ENCODE data around the gene NIM1K. TPM values are rescaled to one million over a fixed set of nuclear protein-coding genes. Genes with fewer than 3 reads are reported as not detected.

Gene NIM1K
- total and polyA plus RNA-seq, 2 donors (not counting 3 experiments of a cell fraction or from before 2014, with no cell fraction given) = 0.04 to 0.49 TPM

DNA sequence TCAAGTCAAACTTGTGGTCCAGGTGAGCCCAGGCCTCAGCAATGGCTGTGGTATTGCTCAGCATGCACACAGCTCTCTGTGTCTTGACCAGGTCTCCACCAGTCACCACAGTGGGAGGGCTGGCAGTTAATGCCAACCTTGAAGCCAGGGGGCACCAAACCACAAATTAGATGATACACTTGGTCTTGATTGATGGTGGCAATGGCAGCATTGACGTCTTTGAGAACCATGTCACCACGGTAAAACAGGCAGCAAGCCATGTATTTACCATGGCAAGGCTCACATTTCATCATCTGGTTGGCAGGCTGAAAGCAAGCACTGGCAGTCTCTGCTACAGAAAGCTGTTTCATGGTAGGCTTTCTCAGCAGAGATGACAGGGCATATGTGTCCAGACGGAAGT lies 40.0 kb downstream of the NIM1K start:
- Histone ChIP-seq H3K79me2 (ENCODE audit: control insufficient read depth, insufficient read depth, low read length) (no peaks in the 10 kb centered on the region), H2AFZ (ENCODE audit: low read depth, low read length) (no peak overlapping the region), H3K27me3 (ENCODE audit: control insufficient read depth in 2 of 2, insufficient read depth in 2 of 2, low read length in 2 of 2) (peaks cover 0 to 2% of the 10 kb centered on the region in 2 experiments), H3K4me1 (ENCODE audit: control insufficient read depth, extremely low read depth, insufficient read depth, low read length) (no peaks in the 10 kb centered on the region), H4K20me1 (replicated peaks; ENCODE audit: control insufficient read depth, extremely low read depth, insufficient read depth, low read length) (no peaks in the 10 kb centered on the region), H3K9me3 (replicated peaks; ENCODE audit: control insufficient read depth, insufficient read depth, low read length) (no peaks in the 10 kb centered on the region), H3K4me3 (replicated peaks in 1 of 3; ENCODE audit: insufficient read depth in 1 of 3, low read depth in 1 of 3, low read length in 3 of 3) (no peak overlapping the region), H3K9ac (replicated peaks; ENCODE audit: extremely low read depth, insufficient read depth, low read length) (no peak overlapping the region), H3K4me2 (ENCODE audit: insufficient read depth, low read length) (no peak overlapping the region), H3K36me3 (ENCODE audit: control insufficient read depth in 2 of 2, extremely low read depth in 1 of 2, insufficient read depth in 2 of 2, low read length in 2 of 2) (no peaks in the 10 kb centered on the region), H3K27ac (ENCODE audit: insufficient read depth, low read depth, low read length) (no peak overlapping the region), H3K9me1 (replicated peaks; ENCODE audit: control insufficient read depth, extremely low read depth, insufficient read depth, low read length) (no peaks in the 10 kb centered on the region)
- no peak for FAIRE-seq
- intact Hi-C loops (cut with micrococcal nuclease) = loop anchor here (1.0 to 2.0 kb wide), 2 partner anchors 157 to 251 kb away; partner anchors contain the start of gene TMEM267
- ChIA-PET CTCF (interaction anchor here (0.6 to 3.1 kb wide), 8 partner anchors 9 to 252 kb away, joined by 3 to 34 read pairs (median 4); partner anchors contain the start of gene TMEM267), POLR2A (no interaction called here)
- no peak for DNase-seq (ENCODE audit: low read depth, low spot score)
- dilution Hi-C loops (cut with MboI; ENCODE audit: extremely low pct_ligation_motif_present, low sequenced_read_pairs) = no loop called here
- BruUV-seq (replicated peaks) = no TSS peak
- TF ChIP-seq, protein P1, sequence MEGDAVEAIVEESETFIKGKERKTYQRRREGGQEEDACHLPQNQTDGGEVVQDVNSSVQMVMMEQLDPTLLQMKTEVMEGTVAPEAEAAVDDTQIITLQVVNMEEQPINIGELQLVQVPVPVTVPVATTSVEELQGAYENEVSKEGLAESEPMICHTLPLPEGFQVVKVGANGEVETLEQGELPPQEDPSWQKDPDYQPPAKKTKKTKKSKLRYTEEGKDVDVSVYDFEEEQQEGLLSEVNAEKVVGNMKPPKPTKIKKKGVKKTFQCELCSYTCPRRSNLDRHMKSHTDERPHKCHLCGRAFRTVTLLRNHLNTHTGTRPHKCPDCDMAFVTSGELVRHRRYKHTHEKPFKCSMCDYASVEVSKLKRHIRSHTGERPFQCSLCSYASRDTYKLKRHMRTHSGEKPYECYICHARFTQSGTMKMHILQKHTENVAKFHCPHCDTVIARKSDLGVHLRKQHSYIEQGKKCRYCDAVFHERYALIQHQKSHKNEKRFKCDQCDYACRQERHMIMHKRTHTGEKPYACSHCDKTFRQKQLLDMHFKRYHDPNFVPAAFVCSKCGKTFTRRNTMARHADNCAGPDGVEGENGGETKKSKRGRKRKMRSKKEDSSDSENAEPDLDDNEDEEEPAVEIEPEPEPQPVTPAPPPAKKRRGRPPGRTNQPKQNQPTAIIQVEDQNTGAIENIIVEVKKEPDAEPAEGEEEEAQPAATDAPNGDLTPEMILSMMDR (IDR thresholded peaks at IDR 0.05; ENCODE audit: extremely low read depth in 1 of 2, insufficient read depth in 1 of 2, low read depth in 1 of 2, low read length in 2 of 2) = peak in 1 of 2 donors; percentile 23
- TF ChIP-seq POLR2AphosphoS5 (IDR thresholded peaks at IDR 0.05; ENCODE audit: insufficient read depth, low read depth, low read length) = no peak

GRCh38 chr5:43232943-43233833 lies 41.2 kb downstream of the NIM1K start:
- FAIRE-seq = no peak

More at GRCh38 chr5:43232943-43233833, 41.2 kb downstream of the NIM1K start:
- Histone ChIP-seq H3K4me3 (replicated peaks in 1 of 3; ENCODE audit: insufficient read depth in 1 of 3, low read depth in 1 of 3, low read length in 3 of 3) (no peak overlapping the region), H3K4me2 (ENCODE audit: insufficient read depth, low read length) (no peak overlapping the region), H3K4me1 (ENCODE audit: control insufficient read depth, extremely low read depth, insufficient read depth, low read length) (no peaks in the 10 kb centered on the region), H2AFZ (ENCODE audit: low read depth, low read length) (no peak overlapping the region), H3K9ac (replicated peaks; ENCODE audit: extremely low read depth, insufficient read depth, low read length) (no peak overlapping the region), H3K9me1 (replicated peaks; ENCODE audit: control insufficient read depth, extremely low read depth, insufficient read depth, low read length) (no peaks in the 10 kb centered on the region), H3K79me2 (ENCODE audit: control insufficient read depth, insufficient read depth, low read length) (no peaks in the 10 kb centered on the region), H3K27me3 (ENCODE audit: control insufficient read depth in 2 of 2, insufficient read depth in 2 of 2, low read length in 2 of 2) (peaks cover 0 to 2% of the 10 kb centered on the region in 2 experiments), H3K9me3 (replicated peaks; ENCODE audit: control insufficient read depth, insufficient read depth, low read length) (no peaks in the 10 kb centered on the region), H3K27ac (ENCODE audit: insufficient read depth, low read depth, low read length) (no peak overlapping the region), H3K36me3 (ENCODE audit: control insufficient read depth in 2 of 2, extremely low read depth in 1 of 2, insufficient read depth in 2 of 2, low read length in 2 of 2) (no peaks in the 10 kb centered on the region), H4K20me1 (replicated peaks; ENCODE audit: control insufficient read depth, extremely low read depth, insufficient read depth, low read length) (no peaks in the 10 kb centered on the region)
- TF ChIP-seq EZH2 (IDR thresholded peaks at IDR 0.05; ENCODE audit: borderline replicate concordance, low read depth, low read length, severe bottlenecking) (no peak), JUN (IDR thresholded peaks at IDR 0.05; ENCODE audit: borderline replicate concordance, insufficient read depth, insufficient read length, low read depth) (no peak)
- TF ChIP-seq, protein P2, sequence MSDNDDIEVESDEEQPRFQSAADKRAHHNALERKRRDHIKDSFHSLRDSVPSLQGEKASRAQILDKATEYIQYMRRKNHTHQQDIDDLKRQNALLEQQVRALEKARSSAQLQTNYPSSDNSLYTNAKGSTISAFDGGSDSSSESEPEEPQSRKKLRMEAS (IDR thresholded peaks at IDR 0.05; ENCODE audit: insufficient read depth, insufficient read length) = no peak
- POLR2A ChIA-PET = no interaction called here
- dilution Hi-C loops (cut with MboI; ENCODE audit: extremely low pct_ligation_motif_present, low sequenced_read_pairs) (no loop called here), intact Hi-C loops (cut with micrococcal nuclease) (loop anchor here (1.0 to 2.0 kb wide), 2 partner anchors 156 to 250 kb away; partner anchors contain the start of gene TMEM267)
- DNase-seq (ENCODE audit: low read depth, low spot score) = no peak
- CTCF ChIA-PET = interaction anchor here (0.6 to 3.1 kb wide), 5 partner anchors 10 to 262 kb away, joined by 3 to 34 read pairs (median 4); partner anchors contain the start of gene TMEM267
- no TSS peak for BruUV-seq (replicated peaks)
